ENCODE results near the gene HK3.

DNA sequence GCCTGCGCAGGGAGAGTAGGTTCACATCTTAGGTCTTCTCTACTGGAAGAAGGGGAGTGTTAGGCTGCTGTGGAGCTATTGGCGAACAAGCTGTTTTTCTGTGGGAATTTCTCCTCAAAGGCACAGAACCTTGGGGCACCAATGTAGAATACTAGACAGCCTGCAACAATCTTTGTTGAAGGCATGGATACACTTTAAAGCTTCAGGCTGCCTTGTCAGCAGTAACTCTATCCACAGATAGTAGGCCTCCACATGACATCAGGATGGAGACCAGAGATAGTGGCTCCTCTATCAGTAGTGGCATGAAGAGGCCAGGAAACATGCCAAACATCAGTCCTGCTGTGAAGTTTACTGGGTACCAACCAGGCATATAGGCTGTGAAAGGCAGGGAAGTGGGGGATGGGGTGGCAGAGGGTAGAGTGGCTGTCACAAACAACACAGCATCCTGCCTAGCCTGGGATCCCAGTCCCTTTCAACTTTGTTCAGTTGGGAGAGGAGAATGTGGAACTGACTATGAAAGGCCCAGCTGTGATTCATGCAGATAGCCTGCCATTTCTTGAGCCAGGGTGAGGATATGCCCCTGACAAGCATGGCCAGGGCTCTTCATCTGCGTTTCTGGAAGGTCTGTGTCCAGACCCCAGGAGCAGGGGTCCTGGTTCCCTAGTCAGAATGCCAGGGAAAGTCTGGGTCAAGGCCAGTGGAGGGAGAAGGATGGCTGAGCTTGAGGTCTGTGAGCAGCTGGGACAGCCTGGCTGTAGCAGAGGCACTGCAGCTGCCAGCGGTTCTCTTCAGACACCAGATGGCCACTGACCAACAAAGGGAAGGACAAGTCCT lies 1.0 kb upstream of the HK3 start:
- TF ChIP-seq, protein P1, sequence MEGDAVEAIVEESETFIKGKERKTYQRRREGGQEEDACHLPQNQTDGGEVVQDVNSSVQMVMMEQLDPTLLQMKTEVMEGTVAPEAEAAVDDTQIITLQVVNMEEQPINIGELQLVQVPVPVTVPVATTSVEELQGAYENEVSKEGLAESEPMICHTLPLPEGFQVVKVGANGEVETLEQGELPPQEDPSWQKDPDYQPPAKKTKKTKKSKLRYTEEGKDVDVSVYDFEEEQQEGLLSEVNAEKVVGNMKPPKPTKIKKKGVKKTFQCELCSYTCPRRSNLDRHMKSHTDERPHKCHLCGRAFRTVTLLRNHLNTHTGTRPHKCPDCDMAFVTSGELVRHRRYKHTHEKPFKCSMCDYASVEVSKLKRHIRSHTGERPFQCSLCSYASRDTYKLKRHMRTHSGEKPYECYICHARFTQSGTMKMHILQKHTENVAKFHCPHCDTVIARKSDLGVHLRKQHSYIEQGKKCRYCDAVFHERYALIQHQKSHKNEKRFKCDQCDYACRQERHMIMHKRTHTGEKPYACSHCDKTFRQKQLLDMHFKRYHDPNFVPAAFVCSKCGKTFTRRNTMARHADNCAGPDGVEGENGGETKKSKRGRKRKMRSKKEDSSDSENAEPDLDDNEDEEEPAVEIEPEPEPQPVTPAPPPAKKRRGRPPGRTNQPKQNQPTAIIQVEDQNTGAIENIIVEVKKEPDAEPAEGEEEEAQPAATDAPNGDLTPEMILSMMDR (conservative IDR thresholded peaks at IDR 0.05), result no peak
- no peak for TF ChIP-seq ZFX (IDR thresholded peaks at IDR 0.05)

All from C4-2B (cell line).